Spleen (tissue), 11 donors: ENCODE measurements around the gene GRIK1. TPM values are rescaled to one million over a fixed set of nuclear protein-coding genes. Genes with fewer than 3 reads are reported as not detected.

Experiments
- DNase-seq: peaks from one replicate; pipeline ENCODE4 v3.0.0-alpha.2; 2020
- H3K27ac ChIP-seq, 8 donors: fragments of 200-600 bp; sonication (generic) in 7 of 8; 1 replicate in 4 of 8; 2 replicates in 4 of 8; pipeline versions ENCODE4 v1.5.0 to v1.8.0; 2016 to 2021; ENCODE audit warnings: inconsistent platforms in 4 of 8, mild to moderate bottlenecking in 4 of 8, moderate library complexity in 1 of 8
- H3K27me3 ChIP-seq, 7 donors: fragments of 200-600 bp; sonication (generic) in 6 of 7; replicated peaks in 1 of 7; 1 replicate in 4 of 7; 2 replicates in 3 of 7; pipeline versions ENCODE4 v1.5.0 to v1.8.0; 2016 to 2021; ENCODE audit warnings: inconsistent platforms in 3 of 7, mild to moderate bottlenecking in 1 of 7
- H3K36me3 ChIP-seq, 6 donors: fragments of 200-600 bp; sonication (generic) in 5 of 6; 1 replicate in 4 of 6; 2 replicates in 2 of 6; pipeline versions ENCODE4 v1.5.0 to v1.8.0; 2016 to 2021; ENCODE audit warnings: inconsistent platforms in 2 of 6
- H3K4me1 ChIP-seq, 6 donors: fragments of 200-600 bp; sonication (generic) in 5 of 6; 1 replicate in 3 of 6; 2 replicates in 3 of 6; pipeline versions ENCODE4 v1.5.0 to v1.8.0; 2016 to 2021; ENCODE audit warnings: inconsistent platforms in 3 of 6
- H3K4me3 ChIP-seq, 8 donors: fragments of 200-600 bp; sonication (generic) in 7 of 8; 1 replicate in 4 of 8; 2 replicates in 4 of 8; pipeline versions ENCODE4 v1.5.0 to v1.8.0; 2016 to 2021; ENCODE audit warnings: inconsistent platforms in 4 of 8, mild to moderate bottlenecking in 4 of 8, moderate library complexity in 2 of 8
- H3K9me3 ChIP-seq, 8 donors: fragments of 200-600 bp; sonication (generic) in 7 of 8; 1 replicate in 4 of 8; 2 replicates in 4 of 8; pipeline versions ENCODE4 v1.5.0 to v1.8.0; 2016 to 2021; ENCODE audit warnings: inconsistent platforms in 4 of 8
- CTCF ChIP-seq, 11 experiments: fragments of 200-600 bp in 7 of 11; fragments of 450-650 bp in 4 of 11; sonication (generic) in 4 of 11; IDR thresholded peaks in 8 of 11; conservative IDR thresholded peaks in 3 of 11; 1 replicate in 7 of 11; 2 replicates in 4 of 11; pipeline versions ENCODE4 v1.4.0 to v1.8.0; 2016 to 2021; ENCODE audit warnings: antibody characterized with exemption in 11 of 11, inconsistent platforms in 4 of 11, mild to moderate bottlenecking in 1 of 11
- POLR2A ChIP-seq, 3 donors: fragments of 450-650 bp; IDR thresholded peaks; one replicate each; pipeline ENCODE4 v1.5.1; 2017; ENCODE audit warnings: antibody characterized with exemption in 3 of 3, mild to moderate bottlenecking in 1 of 3
- POLR2AphosphoS5 ChIP-seq, 3 donors: sonication (generic); formaldehyde crosslinking; IDR thresholded peaks; one replicate each; pipeline ENCODE4 v1.5.1; 2017; ENCODE audit warnings: antibody characterized with exemption in 3 of 3
- WGBS, 5 donors: extraction: QIAGEN DNeasy Blood & Tissue Kit in 3 of 5; methylation state at CpG; one replicate each; pipeline versions ENCODE4 v1.1.5 to v1.1.7; 2013 to 2018; 5-methylcytosine and 5-hydroxymethylcytosine counted together
- intact Hi-C: fragments of 100-400 bp; cut with DNase I; formaldehyde crosslinking; loops from one replicate; pipeline ENCODE4 v1.15.0; 2023; ENCODE audit warnings: low total_unique reads
- polyA plus RNA-seq, 3 donors: library from polyadenylated mRNA; stranded (reverse); fragments of 200-250 nt; gene quantifications; one replicate each; pipeline ENCODE4 v1.2.1, GENCODE V29; 2013
- total RNA-seq, 7 donors: library from RNA; depleted of rRNA in 3 of 7; stranded (reverse); fragments of >200 nt in 3 of 7; fragmentation: NEBNext Ultra II Directional in 4 of 7; extraction: Animal tissue kit (Norgen Biotek cat#: 25700) in 4 of 7; gene quantifications; one replicate each; pipeline versions ENCODE4 v1.1.0 to v1.2.1, GENCODE V29; 2016 to 2021
- donor health status: healthy with polysubstance abuse.
- donor health status: DM: no; HTN: no; CAD: no; lungs with moderate emphysema.
- donor health status: DM: no; HTN: no; CAD: no.
- donor health status: Bipolar disorder and iron deficiency.
- donor health status: healthy.
- donor health status: DM: no; HTN: no; CAD: no.
- donor health status: DM: yes; HTN: yes; CAD: no.

Gene GRIK1
- total and polyA plus RNA-seq, 10 donors, result 0.02 to 0.17 (median 0.04) TPM; not detected in 7

DNA sequence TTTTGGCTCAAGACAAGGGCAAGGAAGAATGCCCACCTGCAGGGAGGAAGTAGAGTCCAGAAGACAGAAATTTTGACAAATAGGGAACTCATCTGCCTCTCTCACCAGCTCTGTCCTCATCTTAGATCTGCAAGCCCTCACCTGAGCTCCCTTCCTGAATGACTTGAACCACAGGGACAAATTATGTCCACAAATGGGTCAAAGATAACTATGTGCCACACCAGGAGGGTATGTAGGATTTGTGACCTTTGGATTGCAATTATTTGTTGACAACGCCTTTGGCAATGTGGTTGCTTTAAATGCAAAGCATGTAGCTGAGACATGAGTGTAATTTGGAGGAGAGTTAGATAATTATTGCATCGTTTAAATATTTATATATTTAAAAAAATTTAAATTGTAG is 79.5 kb downstream of the GRIK1 start:
- H3K36me3 ChIP-seq, result no peaks in the 10 kb centered on the region
- WGBS, 5 donors, result 72 to 90% (median 83%) methylated on average over 2 of the region's 2 CpGs
- intact Hi-C loops, result no loop called here
- no peaks in the 10 kb centered on the region for H3K27me3 ChIP-seq
- H3K4me1 ChIP-seq, result no peaks in the 10 kb centered on the region
- no peaks in the 10 kb centered on the region for H3K9me3 ChIP-seq
- no peak overlapping the region for H3K27ac ChIP-seq
- H3K4me3 ChIP-seq, result no peak overlapping the region
- TF ChIP-seq CTCF (IDR thresholded peaks at IDR 0.05 in 8 of 11, conservative IDR thresholded peaks at IDR 0.05 in 3 of 11) (no peak), POLR2AphosphoS5 (IDR thresholded peaks at IDR 0.05) (no peak), POLR2A (IDR thresholded peaks at IDR 0.05) (no peak)
- DNase-seq, result no peak

DNA sequence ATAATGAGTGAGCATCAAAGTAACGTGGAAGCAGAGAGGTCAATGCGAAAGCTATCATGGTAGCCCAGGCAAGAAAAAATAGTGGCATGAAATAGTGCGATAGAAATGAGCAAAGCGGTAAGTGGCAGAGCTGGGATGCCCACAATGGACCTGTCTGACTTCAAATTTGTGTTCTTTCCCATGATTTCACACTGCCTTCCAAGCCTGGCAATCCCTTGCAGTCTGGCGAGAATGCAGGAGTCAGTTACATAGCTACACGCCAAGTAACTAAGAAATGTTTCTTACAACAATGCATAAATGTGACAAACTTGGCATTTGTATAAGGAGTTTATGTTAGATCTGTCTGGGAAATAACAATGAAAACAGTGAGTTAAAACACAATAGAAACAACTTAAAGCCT is 82.6 kb downstream of the GRIK1 start:
- Histone ChIP-seq H3K9me3 (no peaks in the 10 kb centered on the region), H3K27ac (no peak overlapping the region), H3K4me3 (no peak overlapping the region), H3K36me3 (no peaks in the 10 kb centered on the region), H3K27me3 (no peaks in the 10 kb centered on the region), H3K4me1 (no peaks in the 10 kb centered on the region)
- DNase-seq, result no peak
- WGBS, 5 donors, result 84 to 95% (median 92%) methylated on average over 6 of the region's 6 CpGs
- TF ChIP-seq CTCF (IDR thresholded peaks at IDR 0.05 in 8 of 11, conservative IDR thresholded peaks at IDR 0.05 in 3 of 11), result no peak
- TF ChIP-seq POLR2A (IDR thresholded peaks at IDR 0.05), result no peak
- TF ChIP-seq POLR2AphosphoS5 (IDR thresholded peaks at IDR 0.05), result no peak
- intact Hi-C loops, result no loop called here

DNA sequence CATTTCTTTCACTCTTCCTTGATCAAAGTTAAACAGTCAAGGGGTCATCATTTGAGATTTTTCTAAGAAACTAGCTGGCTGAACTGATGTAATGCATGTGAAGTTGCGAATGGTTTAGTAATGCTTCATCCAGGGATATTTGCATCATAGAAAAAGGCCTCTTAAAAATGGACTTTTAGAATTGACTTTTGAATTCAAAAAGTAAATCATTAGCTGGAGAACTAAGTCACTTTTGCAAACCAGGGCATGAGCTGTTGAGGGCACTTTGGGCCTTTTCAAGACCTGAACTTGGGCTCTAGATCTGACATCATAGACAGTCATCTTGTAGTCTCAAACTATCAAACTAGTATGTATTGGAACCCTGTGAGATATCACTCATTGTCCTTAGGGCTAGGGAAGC is 85.0 kb downstream of the GRIK1 start:
- TF ChIP-seq POLR2A (IDR thresholded peaks at IDR 0.05) (no peak), POLR2AphosphoS5 (IDR thresholded peaks at IDR 0.05) (no peak), CTCF (IDR thresholded peaks at IDR 0.05 in 8 of 11, conservative IDR thresholded peaks at IDR 0.05 in 3 of 11) (no peak)
- intact Hi-C loops, result no loop called here
- whole genome bisulfite sequencing, 5 donors, result 86 to 98% (median 95%) methylated on average over 1 of the region's 1 CpG
- H3K4me1 ChIP-seq, result no peaks in the 10 kb centered on the region
- no peak overlapping the region for H3K27ac ChIP-seq
- no peak overlapping the region for H3K4me3 ChIP-seq
- H3K9me3 ChIP-seq, result no peaks in the 10 kb centered on the region
- H3K27me3 ChIP-seq, result no peaks in the 10 kb centered on the region
- H3K36me3 ChIP-seq, result no peaks in the 10 kb centered on the region
- DNase-seq, result no peak

DNA sequence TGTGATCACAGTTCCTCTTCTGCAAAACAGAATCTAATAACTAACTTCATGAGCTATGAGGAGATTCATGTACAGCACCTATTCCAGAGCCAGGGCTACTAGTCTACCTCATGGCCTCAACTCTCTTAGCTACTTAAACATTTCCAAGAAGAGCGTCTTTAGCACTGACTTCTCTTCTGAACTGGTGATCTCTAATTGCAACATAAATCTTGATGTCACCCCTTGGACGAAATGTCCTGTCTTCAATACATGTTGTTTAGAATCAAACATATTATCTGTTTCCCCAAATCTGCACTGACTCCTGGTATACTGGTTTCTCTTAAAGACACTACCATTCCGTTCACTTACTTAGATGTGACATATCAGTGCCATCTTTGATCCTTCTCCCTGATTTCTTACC is 88.2 kb downstream of the GRIK1 start:
- no peak for DNase-seq
- Histone ChIP-seq H3K27me3 (no peaks in the 10 kb centered on the region), H3K36me3 (no peaks in the 10 kb centered on the region), H3K4me3 (no peak overlapping the region), H3K4me1 (peaks cover 0 to 4% (median 0%) of the 10 kb centered on the region in 6 donors), H3K9me3 (no peaks in the 10 kb centered on the region), H3K27ac (no peak overlapping the region)
- intact Hi-C loops, result no loop called here
- no peak for TF ChIP-seq POLR2A (IDR thresholded peaks at IDR 0.05)
- no peak for TF ChIP-seq POLR2AphosphoS5 (IDR thresholded peaks at IDR 0.05)
- no peak for TF ChIP-seq CTCF (IDR thresholded peaks at IDR 0.05 in 8 of 11, conservative IDR thresholded peaks at IDR 0.05 in 3 of 11)
- 49 to 91% (median 77%) methylated on average over 3 of the region's 3 CpGs for WGBS, 5 donors
